Liver (tissue), 9 donors: Measurements from ENCODE around the gene UGT1A8. TPM values are rescaled to one million over a fixed set of nuclear protein-coding genes. Genes with fewer than 3 reads are reported as not detected.

Experiments used
- DNase-seq: peaks from one replicate; pipeline ENCODE4 v3.0.0-alpha.2; 2017; ENCODE audit warnings: low spot score
- H3K27ac ChIP-seq, 2 donors: one replicate each; pipeline ENCODE4 v1.7.0; 2013; ENCODE audit warnings: inconsistent platforms in 2 of 2, low read length in 2 of 2, control low read depth in 1 of 2, low read depth in 1 of 2, mild to moderate bottlenecking in 1 of 2
- H3K27me3 ChIP-seq, 4 donors: one replicate each; pipeline versions ENCODE4 v1.6.1 to v1.7.0; 2013; ENCODE audit warnings: low read length in 3 of 4, inconsistent platforms in 1 of 4, mild to moderate bottlenecking in 1 of 4, moderate library complexity in 1 of 4; ENCODE audit not compliant: control insufficient read depth in 4 of 4, insufficient read depth in 4 of 4
- H3K36me3 ChIP-seq, 4 donors: one replicate each; pipeline versions ENCODE4 v1.6.1 to v1.7.0; 2013; ENCODE audit warnings: low read length in 3 of 4, mild to moderate bottlenecking in 3 of 4, low read depth in 1 of 4, moderate library complexity in 1 of 4; ENCODE audit not compliant: control insufficient read depth in 4 of 4, insufficient read depth in 3 of 4
- H3K4me1 ChIP-seq, 4 donors: one replicate each; pipeline versions ENCODE4 v1.6.1 to v1.7.0; 2013; ENCODE audit warnings: low read length in 3 of 4, mild to moderate bottlenecking in 3 of 4, moderate library complexity in 1 of 4; ENCODE audit not compliant: control insufficient read depth in 4 of 4, insufficient read depth in 4 of 4
- H3K4me3 ChIP-seq, 3 donors: one replicate each; pipeline versions ENCODE4 v1.6.1 to v1.7.0; 2013; ENCODE audit warnings: low read length in 3 of 3, control low read depth in 1 of 3, low read depth in 1 of 3, mild to moderate bottlenecking in 1 of 3
- H3K9ac ChIP-seq, 2 donors: one replicate each; pipeline ENCODE4 v1.7.0; 2013; ENCODE audit warnings: low read length in 2 of 2, mild to moderate bottlenecking in 2 of 2, moderate library complexity in 2 of 2, control low read depth in 1 of 2, low read depth in 1 of 2
- H3K9me3 ChIP-seq, 4 donors: one replicate each; pipeline versions ENCODE4 v1.6.1 to v1.7.0; 2013; ENCODE audit warnings: low read length in 3 of 4; ENCODE audit not compliant: control insufficient read depth in 4 of 4
- ATF3 ChIP-seq: IDR thresholded peaks from 2 replicates; pipeline ENCODE4 v1.6.1; 2016; ENCODE audit warnings: antibody characterized with exemption
- CTCF ChIP-seq: fragments of 150-350 bp; IDR thresholded peaks from 2 replicates; pipeline ENCODE4 v1.5.1; 2017; ENCODE audit warnings: improper control_type of control experiment, low read depth, low read length; ENCODE audit not compliant: missing input control
- EGR1 ChIP-seq, 2 donors: IDR thresholded peaks; 2 replicates each; pipeline ENCODE4 v1.6.1; 2016 to 2018; ENCODE audit warnings: antibody characterized with exemption in 2 of 2, low read depth in 2 of 2
- FOXA1 ChIP-seq: IDR thresholded peaks from 2 replicates; pipeline ENCODE4 v1.6.1; 2016; ENCODE audit warnings: antibody characterized with exemption
- FOXA2 ChIP-seq: IDR thresholded peaks from 2 replicates; pipeline ENCODE4 v1.6.1; 2016; ENCODE audit warnings: antibody characterized with exemption
- GABPA ChIP-seq, 2 donors: IDR thresholded peaks in 1 of 2; conservative IDR thresholded peaks in 1 of 2; 2 replicates each; pipeline ENCODE4 v1.6.1; 2016; ENCODE audit warnings: antibody characterized with exemption in 2 of 2, mild to moderate bottlenecking in 1 of 2, moderate library complexity in 1 of 2
- HNF4A ChIP-seq, 2 donors: conservative IDR thresholded peaks; 2 replicates each; pipeline ENCODE4 v1.6.1; 2016; ENCODE audit warnings: antibody characterized with exemption in 2 of 2, mild to moderate bottlenecking in 2 of 2
- HNF4G ChIP-seq: IDR thresholded peaks from 2 replicates; pipeline ENCODE4 v1.6.1; 2016; ENCODE audit warnings: antibody characterized with exemption
- JUND ChIP-seq, 2 donors: IDR thresholded peaks; 2 replicates each; pipeline ENCODE4 v1.6.1; 2016; ENCODE audit warnings: antibody characterized with exemption in 2 of 2
- MAX ChIP-seq: IDR thresholded peaks from 2 replicates; pipeline ENCODE4 v1.6.1; 2016; ENCODE audit warnings: antibody characterized with exemption
- NR2F2 ChIP-seq: IDR thresholded peaks from 2 replicates; pipeline ENCODE4 v1.6.1; 2016; ENCODE audit warnings: antibody characterized with exemption
- SP1 ChIP-seq: IDR thresholded peaks from 2 replicates; pipeline ENCODE4 v1.6.1; 2018; ENCODE audit warnings: antibody characterized with exemption, mild to moderate bottlenecking
- TAF1 ChIP-seq: conservative IDR thresholded peaks from 2 replicates; pipeline ENCODE4 v1.6.1; 2016; ENCODE audit warnings: antibody characterized with exemption, mild to moderate bottlenecking
- YY1 ChIP-seq: IDR thresholded peaks from 2 replicates; pipeline ENCODE4 v1.6.1; 2016; ENCODE audit warnings: antibody characterized with exemption, mild to moderate bottlenecking
- WGBS: extraction: QIAGEN DNeasy Blood & Tissue Kit; methylation state at CpG from one replicate; pipeline ENCODE4 v1.1.7; 2013; 5-methylcytosine and 5-hydroxymethylcytosine counted together
- polyA plus RNA-seq, 2 donors: library from polyadenylated mRNA; stranded (reverse) in 1 of 2; unstranded in 1 of 2; fragments of 200-250 nt in 1 of 2; fragments of >200 nt in 1 of 2; fragmentation: Nextera tagmentation in 1 of 2; extraction: Ambion mirVana in 1 of 2; gene quantifications; one replicate each; pipeline versions ENCODE4 v1.2.1 to v1.2.3, GENCODE V29; 2013 to 2015
- total RNA-seq, 2 donors: library from RNA; depleted of rRNA; stranded (reverse); fragments of >200 nt; gene quantifications; one replicate each; pipeline ENCODE4 v1.2.3, GENCODE V29; 2014
- TF ChIP-seq, protein P1 (sequence below): IDR thresholded peaks from 2 replicates; pipeline ENCODE4 v1.6.1; 2016; ENCODE audit warnings: antibody characterized with exemption, mild to moderate bottlenecking
- donor health status: healthy.
- donor health status: healthy.
- donor health status: healthy.
- donor health status: healthy.
- donor health status: healthy.

Gene UGT1A8
- total and polyA plus RNA-seq, 4 donors = 0.17 to 0.51 (median 0.48) TPM; not detected in 1

- Histone ChIP-seq H3K27ac (no peak overlapping the region), H3K36me3 (no peaks in the 10 kb centered on the region), H3K4me3 (no peak overlapping the region), H3K27me3 (no peaks in the 10 kb centered on the region), H3K4me1 (no peaks in the 10 kb centered on the region), H3K9ac (no peak overlapping the region), H3K9me3 (peaks cover 0 to 2% (median 0%) of the 10 kb centered on the region in 4 donors)
- TF ChIP-seq FOXA1 (no peak), YY1 (no peak), GABPA (IDR thresholded peaks at IDR 0.05 in 1 of 2, conservative IDR thresholded peaks at IDR 0.05 in 1 of 2) (no peak), HNF4A (conservative IDR thresholded peaks at IDR 0.05) (no peak), NR2F2 (no peak), CTCF (no peak), JUND (IDR thresholded peaks at IDR 0.05) (no peak), EGR1 (IDR thresholded peaks at IDR 0.05; ENCODE audit: low read depth in 2 of 2) (no peak), MAX (no peak), ATF3 (no peak), FOXA2 (no peak), TAF1 (no peak), HNF4G (no peak)
- TF ChIP-seq, protein P1, sequence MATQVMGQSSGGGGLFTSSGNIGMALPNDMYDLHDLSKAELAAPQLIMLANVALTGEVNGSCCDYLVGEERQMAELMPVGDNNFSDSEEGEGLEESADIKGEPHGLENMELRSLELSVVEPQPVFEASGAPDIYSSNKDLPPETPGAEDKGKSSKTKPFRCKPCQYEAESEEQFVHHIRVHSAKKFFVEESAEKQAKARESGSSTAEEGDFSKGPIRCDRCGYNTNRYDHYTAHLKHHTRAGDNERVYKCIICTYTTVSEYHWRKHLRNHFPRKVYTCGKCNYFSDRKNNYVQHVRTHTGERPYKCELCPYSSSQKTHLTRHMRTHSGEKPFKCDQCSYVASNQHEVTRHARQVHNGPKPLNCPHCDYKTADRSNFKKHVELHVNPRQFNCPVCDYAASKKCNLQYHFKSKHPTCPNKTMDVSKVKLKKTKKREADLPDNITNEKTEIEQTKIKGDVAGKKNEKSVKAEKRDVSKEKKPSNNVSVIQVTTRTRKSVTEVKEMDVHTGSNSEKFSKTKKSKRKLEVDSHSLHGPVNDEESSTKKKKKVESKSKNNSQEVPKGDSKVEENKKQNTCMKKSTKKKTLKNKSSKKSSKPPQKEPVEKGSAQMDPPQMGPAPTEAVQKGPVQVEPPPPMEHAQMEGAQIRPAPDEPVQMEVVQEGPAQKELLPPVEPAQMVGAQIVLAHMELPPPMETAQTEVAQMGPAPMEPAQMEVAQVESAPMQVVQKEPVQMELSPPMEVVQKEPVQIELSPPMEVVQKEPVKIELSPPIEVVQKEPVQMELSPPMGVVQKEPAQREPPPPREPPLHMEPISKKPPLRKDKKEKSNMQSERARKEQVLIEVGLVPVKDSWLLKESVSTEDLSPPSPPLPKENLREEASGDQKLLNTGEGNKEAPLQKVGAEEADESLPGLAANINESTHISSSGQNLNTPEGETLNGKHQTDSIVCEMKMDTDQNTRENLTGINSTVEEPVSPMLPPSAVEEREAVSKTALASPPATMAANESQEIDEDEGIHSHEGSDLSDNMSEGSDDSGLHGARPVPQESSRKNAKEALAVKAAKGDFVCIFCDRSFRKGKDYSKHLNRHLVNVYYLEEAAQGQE = no peak
- DNase-seq = no peak
- WGBS = 89% methylated on average over 4 of the region's 4 CpGs
Observed at GRCh38 chr2:233780771-233781170, 163.3 kb downstream of the UGT1A8 start.

- Histone ChIP-seq H3K36me3 (no peaks in the 10 kb centered on the region), H3K4me3 (no peak overlapping the region), H3K27me3 (no peaks in the 10 kb centered on the region), H3K4me1 (no peaks in the 10 kb centered on the region), H3K9me3 (no peaks in the 10 kb centered on the region), H3K27ac (no peak overlapping the region), H3K9ac (no peak overlapping the region)
- DNase-seq = no peak
- WGBS = 96% methylated on average over 7 of the region's 7 CpGs
- TF ChIP-seq FOXA1 (no peak), SP1 (no peak), MAX (no peak), HNF4G (no peak), TAF1 (no peak), ATF3 (no peak), CTCF (no peak)
Observed at GRCh38 chr2:233789554-233789953, 172.1 kb downstream of the UGT1A8 start.
